Left hindlimb (tissue), 1 donor: ENCODE results near the gene RUNX2.

Experiments used
- DNase-seq: peaks from one replicate; pipeline ENCODE4 v3.0.0-alpha.2; 2018

Gene RUNX2

GRCh38 chr6:45436544-45437438 is 108.7 kb downstream of the RUNX2 start:
- no peak for DNase-seq

- no peak for DNase-seq
These were observed 109.3 kb downstream of the RUNX2 start for GRCh38 chr6:45437439-45437815.

DNA sequence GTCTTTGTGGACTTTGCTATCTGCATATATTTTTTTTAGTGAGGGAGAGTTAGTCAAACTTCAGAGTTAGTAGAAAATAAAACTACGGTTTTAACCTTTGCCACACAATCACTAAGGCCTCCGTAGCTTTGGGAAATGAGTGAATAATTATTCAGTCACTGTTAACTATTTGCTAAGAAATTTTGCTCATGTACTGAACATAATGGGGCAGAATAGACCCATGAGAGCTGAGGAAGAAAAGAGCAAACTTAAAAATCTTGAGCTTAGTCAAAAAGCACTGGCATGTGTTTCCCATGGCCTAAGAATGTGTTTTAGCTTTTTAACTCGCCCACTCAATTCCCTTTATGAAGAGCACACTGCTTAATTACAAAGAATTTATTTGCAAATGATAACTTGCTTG is 110.0 kb downstream of the RUNX2 start:
- DNase-seq, result no peak

DNA sequence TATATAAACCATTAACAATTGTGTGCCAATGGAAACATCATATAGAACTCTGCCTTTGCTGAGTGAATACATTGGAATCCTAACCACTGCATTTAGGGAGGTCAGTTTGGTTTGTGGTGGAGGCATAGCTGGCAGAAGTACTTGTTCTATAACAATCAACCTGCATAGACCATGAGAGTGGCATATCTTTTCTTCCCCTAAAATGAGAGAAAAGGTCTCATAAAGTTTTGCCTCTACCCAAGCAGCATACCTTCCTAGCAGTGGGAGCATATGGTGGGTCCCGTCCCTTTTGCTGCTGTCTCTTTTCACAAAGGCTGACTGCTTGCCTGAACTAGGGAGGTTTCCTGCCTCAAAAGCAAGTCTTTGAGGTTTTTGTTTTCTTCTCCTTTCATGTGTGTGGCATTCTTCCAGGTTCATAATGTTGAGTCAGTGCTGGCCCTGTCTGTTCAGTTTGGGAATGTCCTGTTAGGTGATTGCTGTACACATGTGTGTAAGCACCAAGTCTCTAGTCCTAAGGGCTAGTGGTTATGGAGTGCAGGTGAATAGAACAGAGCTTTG is 110.8 kb downstream of the RUNX2 start:
- DNase-seq, result no peak

DNA sequence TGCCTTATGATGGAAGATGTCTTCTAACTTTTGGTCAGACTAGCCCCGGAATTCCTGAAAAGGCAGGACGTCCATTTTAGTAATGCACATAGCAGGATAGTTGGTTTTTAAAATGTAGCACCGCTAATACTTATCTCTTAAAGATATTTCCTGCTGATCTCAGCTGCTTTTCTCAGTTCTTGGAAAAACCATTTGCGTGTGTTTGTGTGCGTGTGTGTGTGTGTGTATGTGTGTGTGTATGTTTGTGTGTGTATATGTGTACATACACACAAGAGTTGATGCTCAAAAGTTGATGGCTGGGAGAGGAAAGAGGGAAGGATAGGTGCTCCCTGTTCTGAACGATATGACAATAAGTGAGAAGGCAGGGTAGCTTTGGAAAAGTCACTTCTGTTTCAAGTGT is 111.3 kb downstream of the RUNX2 start:
- no peak for DNase-seq

- DNase-seq, result no peak
These were observed 111.8 kb downstream of the RUNX2 start for GRCh38 chr6:45439861-45440388.

DNA sequence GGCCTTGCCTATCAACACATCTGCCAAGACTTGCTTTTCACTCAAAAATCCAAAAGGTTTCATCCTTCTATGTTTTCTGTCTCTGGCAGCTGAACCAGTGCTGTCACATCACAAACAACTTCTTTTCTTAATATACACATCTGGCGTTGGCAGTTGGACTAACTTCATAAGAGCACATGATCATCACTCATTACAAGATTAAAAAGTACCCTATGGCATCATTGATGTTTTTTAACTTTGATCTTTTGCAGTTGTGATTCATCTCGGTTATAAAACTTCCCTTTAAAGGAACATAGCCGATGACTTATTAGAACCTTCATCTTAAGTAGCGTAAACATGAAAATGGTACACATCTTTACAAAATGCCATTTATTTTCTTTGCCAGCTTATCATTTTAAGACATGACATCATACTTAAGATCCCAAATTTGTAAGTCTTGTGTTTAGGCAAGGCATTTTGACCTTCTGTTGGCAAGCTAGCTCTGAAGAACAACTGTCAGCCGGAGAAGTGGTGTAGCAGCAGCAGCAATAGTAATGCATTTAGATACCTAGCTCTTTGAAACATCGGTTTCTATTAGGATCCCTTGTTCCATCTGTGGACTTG is 113.8 kb downstream of the RUNX2 start:
- DNase-seq, result no peak

GRCh38 chr6:45442716-45443115 is 114.6 kb downstream of the RUNX2 start:
- no peak for DNase-seq

DNA sequence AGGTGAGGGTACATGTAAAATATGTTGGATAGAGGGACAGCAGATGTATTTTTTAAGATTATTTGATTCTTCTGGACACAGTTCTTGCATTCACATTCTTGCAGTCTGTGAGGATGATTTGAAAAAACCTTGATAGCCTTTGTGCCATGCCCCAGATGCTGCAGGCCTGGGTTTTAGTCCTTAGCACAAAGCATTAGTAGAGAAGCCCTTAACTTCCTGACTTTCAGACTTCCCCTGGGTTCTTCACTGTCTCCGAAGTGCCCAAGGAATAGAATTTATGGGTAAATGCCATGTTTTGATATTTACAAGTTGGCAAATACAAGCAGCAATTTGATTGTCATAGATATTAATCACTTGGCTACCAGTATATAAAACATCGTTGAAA is 117.2 kb downstream of the RUNX2 start:
- DNase-seq, result no peak

DNA sequence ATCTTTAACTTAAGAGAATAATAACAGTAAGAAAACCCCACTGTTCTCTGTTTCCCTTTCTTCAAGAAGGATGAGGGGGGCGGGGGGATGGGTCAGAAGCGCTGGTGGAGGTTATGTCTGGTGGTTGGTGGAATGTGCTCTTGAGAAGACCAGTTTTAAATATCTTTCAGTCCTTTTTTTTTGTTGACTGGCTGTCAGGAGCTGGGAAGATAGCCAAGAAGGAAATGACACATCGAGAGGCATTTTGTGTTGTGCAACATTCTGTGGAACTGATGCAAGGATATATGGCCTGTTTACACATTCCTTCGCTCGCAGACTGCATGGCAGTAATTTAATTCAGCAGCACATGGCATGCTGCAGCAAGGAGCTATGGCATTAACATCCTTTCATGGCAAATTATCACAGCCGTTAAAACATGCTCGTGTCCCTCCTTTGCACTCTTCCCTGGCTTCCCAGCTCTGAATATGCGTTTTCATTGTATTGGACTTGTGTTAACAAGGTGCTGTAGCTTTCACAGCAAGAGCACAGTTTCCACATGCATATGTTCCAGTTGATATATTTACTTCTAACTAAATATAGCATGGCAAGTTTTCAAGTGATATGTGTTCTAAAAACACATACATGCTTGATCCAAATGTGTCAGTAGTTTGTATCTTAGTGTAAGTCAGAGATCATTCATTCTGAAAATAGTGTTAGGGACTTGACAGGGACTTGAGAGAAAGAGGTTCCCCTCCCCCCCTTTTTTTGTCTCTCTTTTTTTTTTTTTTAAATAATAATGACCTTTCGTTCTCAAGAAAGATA is 117.8 kb downstream of the RUNX2 start:
- DNase-seq, result peak; percentile 71

DNA sequence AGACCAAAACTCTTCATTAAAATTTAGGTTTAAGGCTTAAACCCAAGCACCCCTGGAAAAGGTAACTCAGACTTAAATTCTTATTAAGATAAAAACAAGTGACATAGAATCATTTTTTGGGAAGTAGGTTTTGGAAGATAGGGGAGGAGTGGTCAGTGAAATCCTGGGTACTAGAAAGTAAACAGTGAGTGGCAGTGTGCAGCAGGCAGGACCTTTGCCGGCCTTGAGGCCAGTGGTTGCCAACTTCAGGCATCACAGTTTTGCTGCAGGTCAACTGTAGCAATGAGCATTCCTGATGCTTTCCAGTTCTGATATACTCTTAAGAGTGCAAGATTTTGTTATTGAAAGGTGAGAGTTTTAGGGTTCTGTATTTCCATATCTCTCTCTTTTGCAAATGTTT is 118.9 kb downstream of the RUNX2 start:
- DNase-seq, result no peak

- no peak for DNase-seq
These were observed 119.6 kb downstream of the RUNX2 start for GRCh38 chr6:45447716-45448115.

GRCh38 chr6:45448417-45449389 is 120.6 kb downstream of the RUNX2 start:
- no peak for DNase-seq

- no peak for DNase-seq
These were observed 122.0 kb downstream of the RUNX2 start for GRCh38 chr6:45450132-45450531.

- DNase-seq, result no peak
These were observed 122.7 kb downstream of the RUNX2 start for GRCh38 chr6:45450831-45451230.

DNA sequence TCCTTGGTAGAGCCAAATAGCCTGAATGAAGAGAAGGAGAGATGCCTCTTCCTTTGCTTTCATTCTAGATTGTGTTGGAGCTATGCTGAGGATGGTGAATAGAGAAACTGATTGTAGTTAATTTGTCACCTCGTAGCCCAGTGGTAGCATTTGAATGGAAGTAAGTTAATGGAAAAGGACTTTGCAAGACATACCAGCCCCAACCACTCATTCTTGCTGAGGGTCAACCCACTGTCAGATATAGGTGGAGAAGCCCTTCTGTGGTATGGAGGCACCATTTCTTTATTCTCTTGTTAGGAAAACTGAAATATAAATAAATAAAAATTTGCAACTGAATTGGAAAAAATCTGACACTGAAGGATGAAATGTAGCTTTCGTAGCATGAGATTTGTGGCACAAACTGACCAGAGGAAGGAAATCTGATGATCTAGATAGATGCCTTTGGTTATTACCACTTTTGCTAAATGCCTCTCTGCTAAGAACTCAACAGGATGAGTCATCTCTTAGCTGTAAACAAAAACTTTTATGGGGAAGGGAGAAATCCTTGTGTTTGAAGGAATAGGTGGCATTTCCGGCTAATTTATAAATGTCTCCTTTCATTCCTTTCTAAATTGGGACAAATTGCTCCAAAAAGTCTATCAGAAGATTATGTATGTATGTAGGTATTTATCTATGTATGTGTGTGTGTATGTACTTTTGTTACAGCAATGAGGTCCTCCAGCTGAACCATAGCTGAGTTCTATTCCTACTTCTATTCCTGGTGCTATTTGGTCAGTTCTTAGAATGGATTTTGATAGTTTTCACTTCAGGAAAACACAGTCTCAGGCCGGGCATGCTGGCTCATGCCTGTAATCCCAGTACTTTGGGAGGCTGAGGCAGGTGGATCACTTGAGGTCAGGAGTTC is 126.1 kb downstream of the RUNX2 start:
- no peak for DNase-seq

DNA sequence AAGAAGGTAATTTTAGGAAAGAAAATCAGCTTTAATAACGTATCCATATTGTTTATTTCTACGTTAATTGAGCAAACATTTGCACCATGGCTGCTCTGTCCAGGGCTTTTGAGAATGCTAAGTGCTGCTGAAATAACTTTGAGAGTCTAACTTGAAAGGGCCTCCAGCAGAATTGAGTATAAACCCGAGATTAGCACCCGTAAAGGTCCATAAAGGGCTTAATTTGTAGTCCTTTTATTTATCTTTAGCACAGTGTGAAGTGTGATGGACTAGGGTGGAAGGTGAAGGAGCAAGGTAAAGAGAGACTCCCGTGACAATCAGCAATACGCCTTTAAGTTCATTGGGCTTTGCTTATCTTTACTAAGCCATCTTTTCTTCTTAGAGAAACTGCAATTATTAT is 127.3 kb downstream of the RUNX2 start:
- DNase-seq, result no peak

GRCh38 chr6:45457141-45457540 is 129.0 kb downstream of the RUNX2 start:
- DNase-seq, result no peak

- DNase-seq, result no peak
These were observed 130.5 kb downstream of the RUNX2 start for GRCh38 chr6:45458672-45459071.

DNA sequence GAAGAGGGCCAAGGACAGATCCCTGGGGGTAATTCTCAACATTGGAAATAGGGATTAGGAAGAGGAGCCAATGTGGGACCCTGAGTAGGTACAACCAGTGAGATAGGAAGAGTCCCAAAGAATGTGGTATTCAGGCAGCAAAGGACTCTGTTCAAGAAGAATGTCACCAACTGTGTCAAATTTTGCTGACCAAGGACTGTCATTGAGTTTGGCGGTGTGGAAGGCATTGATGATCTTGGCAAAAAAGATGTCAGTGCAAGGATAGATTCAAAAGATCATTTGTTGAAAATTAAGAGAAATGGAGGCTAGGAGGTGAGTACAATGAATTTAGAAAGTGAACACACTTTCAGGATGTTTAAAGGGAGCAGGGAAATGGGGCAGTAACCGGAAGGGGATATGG is 132.0 kb downstream of the RUNX2 start:
- DNase-seq, result no peak

DNA sequence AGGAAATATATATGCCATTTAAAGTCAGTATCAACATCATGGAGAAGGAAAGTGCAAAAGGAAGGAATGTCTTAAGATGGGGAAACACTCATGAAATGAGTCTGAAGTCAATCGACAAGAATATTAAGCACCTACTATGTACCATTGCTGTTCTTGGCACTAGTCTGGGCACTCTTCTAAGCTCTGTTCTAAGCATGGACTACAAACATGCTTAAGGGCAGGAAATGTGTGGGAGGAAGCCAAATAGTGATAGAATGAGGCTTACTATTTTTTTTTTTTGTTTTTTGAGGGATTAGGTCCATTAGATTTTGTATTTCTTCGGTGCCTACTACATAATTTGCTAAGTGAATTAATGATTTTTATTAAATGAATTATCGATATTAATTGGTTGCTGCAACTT is 133.4 kb downstream of the RUNX2 start:
- DNase-seq, result no peak
